Omental fat pad (tissue), 4 donors: Measurements from ENCODE around the gene CCDC175. TPM values are rescaled to one million over a fixed set of nuclear protein-coding genes. Genes with fewer than 3 reads are reported as not detected.

Experiments used
- ATAC-seq: fragments of 150-250 bp; one replicate; pipeline ENCODE4 v1.9.1; 2016; ENCODE audit warnings: mild to moderate bottlenecking, moderate library complexity; ENCODE audit not compliant: low FRiP score
- DNase-seq: peaks from one replicate; pipeline ENCODE4 v3.0.0-alpha.2; 2019; ENCODE audit warnings: low spot score
- total RNA-seq, 4 donors: library from RNA; depleted of rRNA; stranded (reverse); fragments of >200 nt; gene quantifications; one replicate each; pipeline ENCODE4 v1.1.0, GENCODE V29; 2016
- TF ChIP-seq, protein P1 (sequence below), 3 donors: fragments of 450-650 bp; IDR thresholded peaks; one replicate each; pipeline ENCODE4 v1.5.1; 2016 to 2017; ENCODE audit warnings: antibody characterized with exemption in 3 of 3, mild to moderate bottlenecking in 3 of 3, moderate library complexity in 2 of 3

Gene CCDC175
- total RNA-seq, 4 donors from 2014 or later = not detected

DNA sequence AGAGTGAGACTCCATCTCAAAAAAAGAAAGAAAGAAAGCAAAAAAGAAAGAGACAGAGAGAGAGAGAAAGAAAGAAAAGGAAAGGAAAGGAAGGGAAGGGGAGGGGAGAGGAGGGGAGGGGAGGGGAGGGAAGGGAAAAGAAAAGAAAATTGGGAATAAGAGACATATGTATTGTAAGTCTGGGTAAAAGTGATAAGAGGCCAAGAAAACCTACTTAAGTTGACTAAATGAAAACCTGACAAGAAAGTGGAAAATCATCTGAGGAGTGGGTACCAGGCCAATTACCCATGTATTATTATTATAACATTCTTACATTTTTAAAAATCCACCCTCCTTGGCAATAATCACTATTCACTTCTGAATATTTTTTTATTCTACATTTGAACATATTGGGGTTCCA, 46.3 kb downstream of the CCDC175 start:
- TF ChIP-seq, protein P1, sequence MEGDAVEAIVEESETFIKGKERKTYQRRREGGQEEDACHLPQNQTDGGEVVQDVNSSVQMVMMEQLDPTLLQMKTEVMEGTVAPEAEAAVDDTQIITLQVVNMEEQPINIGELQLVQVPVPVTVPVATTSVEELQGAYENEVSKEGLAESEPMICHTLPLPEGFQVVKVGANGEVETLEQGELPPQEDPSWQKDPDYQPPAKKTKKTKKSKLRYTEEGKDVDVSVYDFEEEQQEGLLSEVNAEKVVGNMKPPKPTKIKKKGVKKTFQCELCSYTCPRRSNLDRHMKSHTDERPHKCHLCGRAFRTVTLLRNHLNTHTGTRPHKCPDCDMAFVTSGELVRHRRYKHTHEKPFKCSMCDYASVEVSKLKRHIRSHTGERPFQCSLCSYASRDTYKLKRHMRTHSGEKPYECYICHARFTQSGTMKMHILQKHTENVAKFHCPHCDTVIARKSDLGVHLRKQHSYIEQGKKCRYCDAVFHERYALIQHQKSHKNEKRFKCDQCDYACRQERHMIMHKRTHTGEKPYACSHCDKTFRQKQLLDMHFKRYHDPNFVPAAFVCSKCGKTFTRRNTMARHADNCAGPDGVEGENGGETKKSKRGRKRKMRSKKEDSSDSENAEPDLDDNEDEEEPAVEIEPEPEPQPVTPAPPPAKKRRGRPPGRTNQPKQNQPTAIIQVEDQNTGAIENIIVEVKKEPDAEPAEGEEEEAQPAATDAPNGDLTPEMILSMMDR (IDR thresholded peaks at IDR 0.05) = no peak
- ATAC-seq (no peak), DNase-seq (no peak)

DNA sequence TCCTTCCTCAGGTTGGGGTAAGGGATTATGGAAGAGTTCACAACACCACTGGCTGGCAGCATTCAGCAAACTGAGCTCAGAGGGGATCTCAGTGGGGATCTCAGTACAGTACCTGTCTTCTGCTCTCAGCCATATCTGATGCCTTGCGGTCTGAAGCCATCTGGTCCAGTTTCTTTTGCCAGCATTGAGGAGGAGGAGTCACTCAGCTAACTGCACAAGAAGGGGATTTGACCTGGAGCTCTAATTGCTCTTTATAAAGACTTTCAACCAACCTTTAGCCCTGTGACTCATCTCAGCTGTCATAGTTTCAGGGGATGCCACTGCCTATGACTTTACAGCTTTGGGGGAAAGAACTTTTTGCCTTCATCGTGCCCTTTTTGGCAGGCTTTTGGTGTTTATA, 47.4 kb downstream of the CCDC175 start:
- TF ChIP-seq, protein P1 (IDR thresholded peaks at IDR 0.05) = no peak
- ATAC-seq = no peak
- no peak for DNase-seq

DNA sequence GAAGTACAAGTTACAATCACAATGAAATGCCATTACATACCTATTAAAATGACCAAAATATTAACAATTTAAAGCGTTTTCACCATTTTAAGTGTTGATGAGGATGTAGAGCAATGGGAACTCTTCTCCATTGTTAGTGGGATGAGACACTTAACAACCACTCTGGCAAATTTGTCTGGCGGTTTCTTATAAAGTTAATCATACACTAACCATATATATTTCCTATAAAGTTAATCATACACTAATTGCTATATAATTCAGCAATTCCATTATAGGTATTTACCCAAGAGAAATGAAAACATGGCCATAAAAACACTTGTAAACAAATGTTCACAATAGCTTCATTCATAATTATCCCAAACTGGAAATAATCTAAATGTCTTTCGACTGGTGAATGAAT, 56.4 kb downstream of the CCDC175 start:
- DNase-seq = no peak
- ATAC-seq = no peak
- TF ChIP-seq, protein P1 (IDR thresholded peaks at IDR 0.05) = no peak

DNA sequence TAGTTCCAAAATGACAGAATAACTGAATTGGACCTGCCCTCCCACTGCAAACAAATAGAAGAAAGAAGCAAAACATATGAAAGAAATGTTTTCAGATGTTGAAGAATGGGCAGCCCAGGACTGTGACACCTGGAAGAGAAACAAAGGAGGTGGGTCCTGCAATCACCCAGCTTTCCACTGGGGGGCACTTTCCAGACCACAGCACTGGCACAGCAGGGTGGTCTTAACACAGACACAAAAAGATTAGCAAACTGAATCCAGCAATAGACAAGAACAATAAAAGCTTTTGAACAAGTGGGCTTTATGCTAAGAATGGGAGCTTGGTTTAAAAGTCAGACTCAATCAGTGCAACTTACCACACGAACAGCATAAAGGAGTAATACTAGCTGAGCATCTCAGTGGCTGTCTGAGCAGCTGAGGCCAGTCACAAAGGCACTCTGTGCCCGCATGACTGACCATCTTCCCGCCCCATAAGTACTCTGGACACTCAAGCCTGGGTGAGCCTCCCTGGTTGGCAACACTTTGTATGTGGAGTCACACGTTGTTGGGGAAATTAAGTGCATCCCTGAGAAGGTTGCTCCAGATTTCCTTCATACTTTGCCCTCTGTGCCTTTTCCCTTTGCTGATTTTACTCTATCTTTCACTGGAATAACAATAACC, 64.6 kb downstream of the CCDC175 start:
- ATAC-seq = no peak
- TF ChIP-seq, protein P1 (IDR thresholded peaks at IDR 0.05) = no peak
- DNase-seq = no peak

GRCh38 chr14:59510966-59511365, 65.6 kb downstream of the CCDC175 start:
- DNase-seq = no peak
- TF ChIP-seq, protein P1 (IDR thresholded peaks at IDR 0.05) = no peak
- ATAC-seq = no peak

GRCh38 chr14:59510001-59510400, 66.6 kb downstream of the CCDC175 start:
- DNase-seq (no peak), ATAC-seq (no peak)
- TF ChIP-seq, protein P1 (IDR thresholded peaks at IDR 0.05) = no peak

- TF ChIP-seq, protein P1 (IDR thresholded peaks at IDR 0.05) = no peak
- DNase-seq (no peak), ATAC-seq (no peak)
Observed at GRCh38 chr14:59509101-59509500, 67.5 kb downstream of the CCDC175 start.
